Thyroid gland (tissue), 4 donors: ENCODE data around the gene MID1.
"Not testable (repeated sequence)": the region's sequence is repeated elsewhere in the genome, so short reads cannot be mapped to it uniquely, and the experiment has no call there.

ENCODE experiments used
- CTCF ChIP-seq, 6 experiments: fragments of 200-600 bp in 3 of 6; fragments of 450-650 bp in 3 of 6; sonication (generic) in 3 of 6; IDR thresholded peaks; one replicate each; pipeline ENCODE4 v1.5.1; 2016 to 2019; ENCODE audit warnings: antibody characterized with exemption in 6 of 6, mild to moderate bottlenecking in 2 of 6, inconsistent platforms in 1 of 6, moderate library complexity in 1 of 6
- POLR2A ChIP-seq, 2 donors: fragments of 450-650 bp; IDR thresholded peaks; one replicate each; pipeline ENCODE4 v1.6.1; 2017; ENCODE audit warnings: antibody characterized with exemption in 2 of 2, mild to moderate bottlenecking in 2 of 2, moderate library complexity in 1 of 2

GRCh38 chrX:10584882-10585281 lies 35.5 kb downstream of the MID1 start:
- not testable (repeated sequence) for TF ChIP-seq CTCF, POLR2A (IDR thresholded peaks at IDR 0.05)
